Spleen (tissue), 7 donors: ENCODE measurements around the gene AKNA.

Experiments
- POLR2A ChIP-seq, 3 donors: fragments of 450-650 bp; IDR thresholded peaks; one replicate each; pipeline ENCODE4 v1.5.1; 2017; ENCODE audit warnings: antibody characterized with exemption in 3 of 3, mild to moderate bottlenecking in 1 of 3
- TF ChIP-seq, protein P1 (sequence below), 11 experiments: fragments of 200-600 bp in 7 of 11; fragments of 450-650 bp in 4 of 11; sonication (generic) in 4 of 11; IDR thresholded peaks in 8 of 11; conservative IDR thresholded peaks in 3 of 11; 1 replicate in 7 of 11; 2 replicates in 4 of 11; pipeline versions ENCODE4 v1.4.0 to v1.8.0; 2016 to 2021; ENCODE audit warnings: antibody characterized with exemption in 11 of 11, inconsistent platforms in 4 of 11, mild to moderate bottlenecking in 1 of 11
- donor health status: DM: no; HTN: no; CAD: no; lungs with moderate emphysema.
- donor health status: DM: no; HTN: no; CAD: no.
- donor health status: DM: no; HTN: no; CAD: no.

DNA sequence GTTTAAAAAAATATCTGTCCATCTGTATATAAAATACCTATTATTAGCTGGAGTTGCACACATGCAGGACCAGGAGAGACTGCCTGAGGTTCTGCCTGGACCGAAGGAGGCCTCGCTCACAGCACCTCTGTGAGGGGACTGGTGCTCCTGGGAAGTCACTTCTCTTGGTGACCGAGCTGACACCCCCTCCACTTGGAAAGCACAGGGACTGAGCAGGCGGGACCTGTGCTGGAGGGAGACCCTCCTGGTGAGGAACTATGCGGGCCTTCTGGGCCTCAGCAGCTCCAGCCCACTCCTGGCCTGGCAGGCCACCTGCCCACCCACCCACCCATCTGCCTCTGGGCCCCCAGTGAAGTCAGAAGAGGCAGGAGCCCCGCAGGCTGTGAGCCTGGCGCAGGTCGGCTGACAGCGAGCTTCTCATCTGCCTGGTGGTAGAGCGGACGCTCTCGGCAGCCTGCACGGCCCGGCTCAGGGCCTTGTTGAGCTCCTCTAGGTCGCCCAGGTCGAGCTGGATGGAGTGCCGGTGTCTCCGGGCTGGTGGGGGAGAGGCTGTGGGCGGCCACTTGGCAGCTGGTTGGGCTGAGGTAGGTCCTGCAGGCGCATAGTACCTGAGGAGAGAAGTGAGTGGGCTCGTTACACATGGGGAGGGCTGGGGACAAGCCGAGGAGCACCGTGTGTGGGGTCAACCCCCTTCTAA, 50.9 kb downstream of the AKNA start:
- TF ChIP-seq, protein P1, sequence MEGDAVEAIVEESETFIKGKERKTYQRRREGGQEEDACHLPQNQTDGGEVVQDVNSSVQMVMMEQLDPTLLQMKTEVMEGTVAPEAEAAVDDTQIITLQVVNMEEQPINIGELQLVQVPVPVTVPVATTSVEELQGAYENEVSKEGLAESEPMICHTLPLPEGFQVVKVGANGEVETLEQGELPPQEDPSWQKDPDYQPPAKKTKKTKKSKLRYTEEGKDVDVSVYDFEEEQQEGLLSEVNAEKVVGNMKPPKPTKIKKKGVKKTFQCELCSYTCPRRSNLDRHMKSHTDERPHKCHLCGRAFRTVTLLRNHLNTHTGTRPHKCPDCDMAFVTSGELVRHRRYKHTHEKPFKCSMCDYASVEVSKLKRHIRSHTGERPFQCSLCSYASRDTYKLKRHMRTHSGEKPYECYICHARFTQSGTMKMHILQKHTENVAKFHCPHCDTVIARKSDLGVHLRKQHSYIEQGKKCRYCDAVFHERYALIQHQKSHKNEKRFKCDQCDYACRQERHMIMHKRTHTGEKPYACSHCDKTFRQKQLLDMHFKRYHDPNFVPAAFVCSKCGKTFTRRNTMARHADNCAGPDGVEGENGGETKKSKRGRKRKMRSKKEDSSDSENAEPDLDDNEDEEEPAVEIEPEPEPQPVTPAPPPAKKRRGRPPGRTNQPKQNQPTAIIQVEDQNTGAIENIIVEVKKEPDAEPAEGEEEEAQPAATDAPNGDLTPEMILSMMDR (IDR thresholded peaks at IDR 0.05 in 8 of 11, conservative IDR thresholded peaks at IDR 0.05 in 3 of 11), result no peak
- no peak for TF ChIP-seq POLR2A (IDR thresholded peaks at IDR 0.05)
